ENCODE measurements around the gene ICAM3. TPM values are rescaled to one million over a fixed set of nuclear protein-coding genes. Genes with fewer than 3 reads are reported as not detected.

Gene ICAM3
- total RNA-seq, 1 donor from 2014 or later = 12.4 TPM

- Histone ChIP-seq H2AFZ (ENCODE audit: low read depth, low read length) (no peak overlapping the region), H3K4me3 (ENCODE audit: insufficient read depth, low read depth, low read length) (no peak overlapping the region), H3K79me2 (ENCODE audit: insufficient read depth, low read length) (peaks cover 6% of the 10 kb centered on the region), H4K20me1 (ENCODE audit: insufficient read depth, low read length) (no peaks in the 10 kb centered on the region), H3K36me3 (ENCODE audit: insufficient read depth, low read length) (peaks cover 6% of the 10 kb centered on the region), H3K4me2 (ENCODE audit: low read length) (peak overlapping the region; percentile 85), H3K27me3 (ENCODE audit: insufficient read depth, low read length) (no peaks in the 10 kb centered on the region), H3K9ac (ENCODE audit: low read length) (peak overlapping the region; percentile 80), H3K27ac (ENCODE audit: low read depth, low read length) (no peak overlapping the region), H3K9me3 (ENCODE audit: insufficient read depth, low read depth, low read length) (no peaks in the 10 kb centered on the region), H3K4me1 (ENCODE audit: insufficient read depth, low read length) (no peaks in the 10 kb centered on the region)
- TF ChIP-seq EZH2 (IDR thresholded peaks at IDR 0.05; ENCODE audit: insufficient read depth, low read length) (no peak), CTCF (IDR thresholded peaks at IDR 0.05; ENCODE audit: insufficient read depth, low read depth, low read length) (no peak)
- no peak overlapping the region for H3K27ac Mint-ChIP-seq (ENCODE audit: unreplicated experiment)
- peak overlapping the region; percentile 94 for H3K4me3 Mint-ChIP-seq (ENCODE audit: unreplicated experiment)
- H3K36me3 Mint-ChIP-seq (ENCODE audit: low read depth, unreplicated experiment) = peaks cover 5% of the 10 kb centered on the region
- FAIRE-seq (no peak), DNase-seq (ENCODE audit: low read depth) (no peak)
- H3K27me3 Mint-ChIP-seq (ENCODE audit: low read depth, unreplicated experiment) = no peaks in the 10 kb centered on the region
- peaks cover 6% of the 10 kb centered on the region for H3K4me1 Mint-ChIP-seq (ENCODE audit: low read depth, unreplicated experiment)
- no peaks in the 10 kb centered on the region for H3K9me3 Mint-ChIP-seq (ENCODE audit: unreplicated experiment)
Observed at GRCh38 chr19:10316229-10317044, 23.0 kb downstream of the ICAM3 start.

GRCh38 chr19:10315335-10316214 is 23.8 kb downstream of the ICAM3 start, which contains the start of gene FDX2:
FDX2 (minus strand) TSS chr19:10316015; CDS start chr19:10315996, 19 bp downstream.
- no peak for FAIRE-seq
- Histone ChIP-seq H3K27me3 (ENCODE audit: insufficient read depth, low read length) (no peaks in the 10 kb centered on the region), H3K9ac (ENCODE audit: low read length) (peak within 1 kb of the TSS; percentile 80), H3K36me3 (ENCODE audit: insufficient read depth, low read length) (peaks cover 6% of the 10 kb centered on the region), H3K4me1 (ENCODE audit: insufficient read depth, low read length) (no peaks in the 10 kb centered on the region), H3K27ac (ENCODE audit: low read depth, low read length) (no peak within 1 kb of the TSS), H4K20me1 (ENCODE audit: insufficient read depth, low read length) (no peaks in the 10 kb centered on the region), H3K9me3 (ENCODE audit: insufficient read depth, low read depth, low read length) (no peaks in the 10 kb centered on the region), H3K79me2 (ENCODE audit: insufficient read depth, low read length) (peaks cover 6% of the 10 kb centered on the region), H3K4me2 (ENCODE audit: low read length) (peak within 1 kb of the TSS; percentile 85), H3K4me3 (ENCODE audit: insufficient read depth, low read depth, low read length) (peak within 1 kb of the TSS; percentile 77), H2AFZ (ENCODE audit: low read depth, low read length) (peak within 1 kb of the TSS; percentile 68)
- peak; percentile 43 for DNase-seq (ENCODE audit: low read depth)
- Mint-ChIP-seq H3K27me3 (ENCODE audit: low read depth, unreplicated experiment) (no peaks in the 10 kb centered on the region), H3K4me3 (ENCODE audit: unreplicated experiment) (peak within 1 kb of the TSS; percentile 94), H3K9me3 (ENCODE audit: unreplicated experiment) (no peaks in the 10 kb centered on the region), H3K4me1 (ENCODE audit: low read depth, unreplicated experiment) (peaks cover 6% of the 10 kb centered on the region), H3K36me3 (ENCODE audit: low read depth, unreplicated experiment) (peaks cover 7% of the 10 kb centered on the region), H3K27ac (ENCODE audit: unreplicated experiment) (peak within 1 kb of the TSS; percentile 96)
- no peak for TF ChIP-seq CTCF (IDR thresholded peaks at IDR 0.05; ENCODE audit: insufficient read depth, low read depth, low read length)

All from astrocyte (in vitro differentiated cells and primary cell).